ENCODE data around the gene CCPG1.

- TF ChIP-seq POLR2A (IDR thresholded peaks at IDR 0.05) (no peak), CTCF (IDR thresholded peaks at IDR 0.05) (no peak)
Measured at GRCh38 chr15:55320963-55321362, 87.2 kb downstream of the CCPG1 start.

All from uterus (tissue), 2 donors.